GM18498 (cell line): Measurements from ENCODE around the gene GALNT7.
"Not testable (repeated sequence)": the region's sequence is repeated elsewhere in the genome, so short reads cannot be mapped to it uniquely, and the experiment has no call there.

Experiments used
- ATAC-seq: cut with Tn5 transposase; IDR thresholded peaks from one replicate; pipeline ENCODE4 v1.9.1; 2021; ENCODE audit warnings: mild to moderate bottlenecking, moderate library complexity; ENCODE audit not compliant: unreplicated experiment

The GALNT7 gene, protein sequence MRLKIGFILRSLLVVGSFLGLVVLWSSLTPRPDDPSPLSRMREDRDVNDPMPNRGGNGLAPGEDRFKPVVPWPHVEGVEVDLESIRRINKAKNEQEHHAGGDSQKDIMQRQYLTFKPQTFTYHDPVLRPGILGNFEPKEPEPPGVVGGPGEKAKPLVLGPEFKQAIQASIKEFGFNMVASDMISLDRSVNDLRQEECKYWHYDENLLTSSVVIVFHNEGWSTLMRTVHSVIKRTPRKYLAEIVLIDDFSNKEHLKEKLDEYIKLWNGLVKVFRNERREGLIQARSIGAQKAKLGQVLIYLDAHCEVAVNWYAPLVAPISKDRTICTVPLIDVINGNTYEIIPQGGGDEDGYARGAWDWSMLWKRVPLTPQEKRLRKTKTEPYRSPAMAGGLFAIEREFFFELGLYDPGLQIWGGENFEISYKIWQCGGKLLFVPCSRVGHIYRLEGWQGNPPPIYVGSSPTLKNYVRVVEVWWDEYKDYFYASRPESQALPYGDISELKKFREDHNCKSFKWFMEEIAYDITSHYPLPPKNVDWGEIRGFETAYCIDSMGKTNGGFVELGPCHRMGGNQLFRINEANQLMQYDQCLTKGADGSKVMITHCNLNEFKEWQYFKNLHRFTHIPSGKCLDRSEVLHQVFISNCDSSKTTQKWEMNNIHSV

DNA sequence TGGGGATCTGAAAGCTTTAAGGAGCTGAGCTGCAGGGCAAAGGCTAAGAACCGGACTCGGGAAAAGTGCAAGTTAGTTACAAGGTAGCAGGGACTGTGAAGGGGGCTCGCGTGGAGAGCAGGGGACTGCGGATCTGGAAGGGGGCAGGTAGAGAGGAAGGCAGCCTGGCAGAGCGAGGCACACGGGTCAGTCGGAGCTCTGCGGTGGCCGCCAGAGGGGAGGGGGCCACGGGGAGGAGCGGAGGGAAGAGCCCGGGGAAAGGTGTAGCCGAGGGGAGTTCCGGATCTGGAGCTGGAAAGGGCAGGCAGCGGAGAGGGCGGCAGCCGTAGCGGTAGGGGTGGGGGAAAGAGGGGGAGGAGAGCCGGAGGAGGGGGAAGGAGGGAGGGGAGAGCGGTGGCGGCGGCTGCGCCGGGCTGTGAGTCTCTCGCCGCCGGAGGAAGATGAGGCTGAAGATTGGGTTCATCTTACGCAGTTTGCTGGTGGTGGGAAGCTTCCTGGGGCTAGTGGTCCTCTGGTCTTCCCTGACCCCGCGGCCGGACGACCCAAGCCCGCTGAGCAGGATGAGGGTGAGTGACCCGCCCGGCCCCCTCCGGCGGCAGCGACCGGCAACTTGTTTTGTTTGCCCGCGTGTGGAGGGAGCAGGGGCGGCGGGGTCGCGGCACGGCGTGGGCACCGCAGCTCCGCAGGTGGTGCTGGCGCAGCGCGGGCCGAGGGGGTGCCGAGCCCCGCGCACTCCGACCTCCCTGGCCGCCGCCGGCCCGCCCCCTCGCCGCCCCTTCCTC is at the start of gene GALNT7:
TSS of gene GALNT7 (plus strand) at position 416 of the 782 bp plus-strand sequence. CDS start at position 441, 25 bp downstream.
- peak; percentile 40 for ATAC-seq

DNA sequence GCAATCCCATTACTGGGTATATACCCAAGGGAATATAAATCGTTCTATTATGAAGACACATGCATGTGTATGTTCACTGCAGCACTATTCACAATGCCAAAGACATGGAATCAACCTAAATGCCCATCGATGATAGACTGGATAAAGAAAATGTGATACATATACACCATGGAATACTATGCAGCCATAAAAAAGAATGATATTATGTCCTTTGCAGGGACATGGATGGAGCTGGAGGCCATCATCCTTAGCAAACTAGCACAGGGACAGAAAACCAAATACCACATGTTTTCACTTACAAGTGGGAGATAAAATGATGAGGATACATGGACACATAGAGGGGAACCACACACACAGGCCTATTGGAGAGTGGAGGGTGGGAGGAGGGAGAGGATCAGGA is 49.8 kb upstream of the GALNT7 start:
- ATAC-seq = not testable (repeated sequence)

GRCh38 chr4:173119818-173120217 is 48.8 kb upstream of the GALNT7 start:
- ATAC-seq = no peak

DNA sequence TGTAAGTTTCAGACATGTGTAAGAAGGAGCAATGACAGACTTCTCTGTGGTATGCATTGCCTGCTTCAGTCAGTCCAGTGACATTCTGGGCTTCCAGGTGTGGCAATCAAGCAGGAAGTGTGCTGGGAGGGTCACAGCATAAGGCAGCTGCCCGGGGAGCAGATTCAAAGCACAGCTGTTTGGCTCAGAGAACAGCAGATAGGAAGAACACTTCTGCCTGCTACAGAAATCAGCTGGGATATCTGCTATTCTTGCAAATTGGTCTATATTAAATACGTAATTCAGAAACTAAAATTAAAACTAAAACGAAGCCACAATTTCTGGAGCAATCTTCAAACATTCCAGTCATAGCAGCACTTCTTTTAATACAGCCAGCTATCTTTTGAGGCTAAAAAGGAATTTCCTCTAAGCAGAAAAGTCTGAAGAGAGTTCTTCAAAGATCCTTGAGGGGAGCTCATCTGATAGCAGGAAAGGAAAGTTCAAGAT is 47.5 kb upstream of the GALNT7 start:
- peak; percentile 98 for ATAC-seq

DNA sequence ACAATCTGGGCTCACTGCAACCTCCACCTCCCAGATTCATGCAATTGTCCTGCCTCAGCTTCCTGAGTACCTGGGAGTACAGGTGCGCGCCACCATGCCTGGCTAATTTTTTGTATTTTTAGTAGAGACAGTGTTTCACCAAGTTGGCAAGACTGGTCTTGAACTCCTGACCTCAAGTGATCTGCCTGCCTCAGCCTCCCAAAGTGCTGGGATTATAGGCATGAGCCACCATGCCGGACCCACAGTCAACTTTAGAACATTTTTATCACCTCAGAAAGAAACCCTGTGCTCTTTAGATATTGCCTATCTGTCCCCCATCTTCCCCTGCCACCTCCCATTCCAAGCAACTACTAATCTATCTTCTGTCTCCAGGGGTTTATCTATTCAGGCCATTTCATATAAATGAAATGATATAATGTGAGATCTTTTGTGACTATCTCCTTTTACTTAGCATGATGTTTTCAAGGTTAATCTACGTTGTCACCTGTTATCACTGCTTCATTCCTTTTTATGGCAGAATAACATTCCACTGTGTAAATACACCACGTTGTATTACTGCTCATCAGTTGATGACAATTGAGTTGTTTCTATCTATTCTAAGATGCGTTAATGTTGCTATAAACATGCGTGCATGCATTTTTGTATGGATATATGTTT is 44.3 kb upstream of the GALNT7 start:
- ATAC-seq = no peak

- no peak for ATAC-seq
These were observed 43.3 kb upstream of the GALNT7 start for GRCh38 chr4:173125216-173125812.

GRCh38 chr4:173128199-173128890 is 40.3 kb upstream of the GALNT7 start:
- no peak for ATAC-seq

- no peak for ATAC-seq
These were observed 37.9 kb upstream of the GALNT7 start for GRCh38 chr4:173130687-173131086.

DNA sequence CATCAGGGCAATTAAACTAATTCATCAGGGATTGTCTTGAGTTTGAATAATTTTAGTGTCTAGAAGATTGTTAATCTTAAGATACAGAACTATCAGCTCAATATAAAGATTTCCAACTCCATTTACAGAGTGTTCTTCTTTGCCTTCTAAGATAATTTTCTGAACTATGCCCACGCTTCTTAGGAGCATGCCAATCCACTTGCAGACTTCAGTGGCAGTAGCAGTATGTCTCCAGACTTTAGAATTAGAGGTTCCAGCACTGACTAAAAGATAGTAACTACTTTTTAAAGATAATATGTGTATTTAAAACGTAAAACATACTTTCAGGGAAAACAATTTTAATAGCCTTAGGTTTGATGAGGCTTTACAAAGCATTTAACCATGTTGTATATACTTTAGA is 34.2 kb upstream of the GALNT7 start:
- no peak for ATAC-seq

DNA sequence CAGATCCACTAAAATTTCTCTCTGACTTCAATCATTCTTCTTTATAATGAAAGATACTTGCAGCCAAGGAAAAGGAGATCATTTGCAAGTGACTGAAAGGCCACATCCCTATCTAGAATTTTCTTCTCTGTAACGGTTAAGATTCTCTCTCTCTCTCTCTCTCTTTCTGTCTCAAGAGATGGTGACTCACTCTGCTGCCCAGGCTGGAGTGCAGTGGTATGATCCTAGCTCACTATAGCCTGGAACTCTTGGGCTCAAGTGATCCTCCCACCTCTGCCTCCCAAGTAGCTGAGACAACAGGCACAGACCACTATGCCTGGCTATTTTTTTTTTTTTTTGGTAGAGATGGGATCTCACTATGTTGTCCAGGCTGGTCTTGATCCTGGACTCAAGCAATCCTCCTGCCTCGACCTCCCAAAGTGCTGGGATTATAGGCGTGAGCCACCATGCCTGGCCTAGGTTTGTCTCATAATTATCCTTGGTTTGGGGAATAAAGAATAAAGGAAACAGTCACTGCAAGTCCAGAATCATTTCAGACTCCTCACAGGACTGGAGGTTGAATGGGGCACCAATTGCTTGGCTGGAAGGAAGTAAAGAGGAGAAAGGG is 33.3 kb upstream of the GALNT7 start:
- no peak for ATAC-seq

DNA sequence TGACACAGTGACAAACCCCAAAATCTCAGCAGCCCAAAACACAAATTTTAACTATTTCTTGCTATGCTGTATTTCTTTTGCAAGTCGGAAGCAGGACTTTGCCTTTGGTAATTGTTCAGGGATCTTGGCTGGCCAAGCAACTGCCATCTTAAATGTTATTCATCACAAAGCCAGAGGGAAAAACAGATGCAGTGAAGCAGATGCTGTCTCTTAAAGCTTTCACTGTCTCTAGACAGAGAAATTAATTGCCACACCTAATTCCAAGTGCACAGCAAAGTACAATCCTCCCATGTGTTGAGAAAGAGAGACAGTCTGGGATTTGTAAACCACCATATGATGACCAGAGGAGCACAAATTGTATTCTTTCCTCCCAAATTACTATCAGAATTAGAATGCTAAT is 30.0 kb upstream of the GALNT7 start:
- no peak for ATAC-seq

DNA sequence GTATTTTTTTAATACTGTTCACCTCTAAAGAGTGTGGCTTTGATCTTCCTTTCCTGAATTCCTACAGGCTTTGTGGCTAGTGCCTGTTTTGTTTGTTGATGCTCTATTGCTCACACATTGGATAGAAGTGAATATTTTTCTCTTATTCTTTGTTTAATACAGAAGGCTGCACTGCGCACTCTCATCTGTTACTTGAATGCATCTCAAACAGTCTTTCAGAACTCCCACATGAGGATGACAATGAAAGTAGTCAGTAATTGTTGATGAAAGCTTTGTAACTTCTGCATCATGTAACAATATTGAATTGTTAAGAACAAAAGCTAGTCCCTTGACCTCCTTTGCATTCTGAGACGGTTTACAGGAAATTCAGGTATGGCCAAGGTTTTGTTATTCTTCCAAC is 29.1 kb upstream of the GALNT7 start:
- no peak for ATAC-seq

DNA sequence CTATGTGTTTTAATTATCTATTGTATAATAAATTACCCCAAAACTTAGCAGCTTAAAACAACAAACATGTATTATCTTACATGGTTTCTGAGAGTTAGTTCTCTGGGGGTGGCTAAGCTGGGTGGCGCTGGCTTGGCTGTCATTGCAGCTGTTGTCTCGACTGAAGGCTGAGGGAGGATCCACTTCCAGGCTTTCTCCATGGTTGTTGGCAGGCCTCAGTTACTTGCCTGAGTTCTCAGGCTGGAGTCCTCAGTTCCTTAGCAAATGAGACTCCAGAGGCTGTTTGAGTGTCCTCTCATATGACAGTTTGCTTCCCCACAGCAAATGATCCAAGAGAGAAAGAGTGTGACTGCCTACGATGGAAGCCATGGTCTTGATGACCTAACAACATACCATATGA is 23.5 kb upstream of the GALNT7 start:
- no peak for ATAC-seq

- ATAC-seq = no peak
These were observed 22.2 kb upstream of the GALNT7 start for GRCh38 chr4:173146456-173146855.

DNA sequence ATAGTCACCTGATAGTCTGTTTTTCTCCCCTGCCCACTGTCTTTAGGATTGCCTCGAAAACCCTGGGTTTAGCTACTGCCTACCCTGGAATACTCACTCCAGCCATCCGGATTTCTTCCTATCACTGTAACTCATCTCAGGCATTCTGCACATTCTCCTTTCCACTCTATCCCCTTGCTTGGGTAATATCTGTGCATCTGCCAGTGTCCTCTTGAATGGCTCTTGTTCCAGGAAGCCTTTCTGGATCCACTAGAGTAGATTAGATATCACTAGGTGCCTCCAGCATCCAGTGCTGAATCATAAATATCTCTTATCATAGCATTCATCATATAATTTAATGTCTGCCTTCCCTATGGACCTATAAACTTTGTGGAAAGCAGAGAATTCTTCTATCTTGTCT is 17.1 kb upstream of the GALNT7 start:
- ATAC-seq = no peak

DNA sequence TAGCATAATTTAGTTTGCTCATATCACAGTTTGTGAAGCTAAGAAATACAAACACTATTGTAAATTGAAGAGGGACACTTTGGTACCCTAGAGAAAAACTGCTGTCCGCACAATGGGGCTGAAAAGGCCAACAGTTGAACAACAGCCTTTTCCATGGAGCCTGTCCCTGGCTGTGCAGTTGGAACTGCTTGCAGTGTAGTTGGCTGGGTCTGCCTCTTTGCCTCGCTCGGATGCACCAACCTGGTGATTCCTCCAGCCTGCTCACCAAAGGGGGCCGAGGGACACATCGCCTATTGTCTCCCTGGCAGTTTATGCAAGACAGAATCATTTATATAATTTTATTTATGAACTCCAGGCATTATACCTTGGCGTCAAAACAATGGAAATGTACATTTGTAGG is 16.5 kb upstream of the GALNT7 start:
- no peak for ATAC-seq

GRCh38 chr4:173153445-173153844 is 15.2 kb upstream of the GALNT7 start:
- ATAC-seq = no peak

DNA sequence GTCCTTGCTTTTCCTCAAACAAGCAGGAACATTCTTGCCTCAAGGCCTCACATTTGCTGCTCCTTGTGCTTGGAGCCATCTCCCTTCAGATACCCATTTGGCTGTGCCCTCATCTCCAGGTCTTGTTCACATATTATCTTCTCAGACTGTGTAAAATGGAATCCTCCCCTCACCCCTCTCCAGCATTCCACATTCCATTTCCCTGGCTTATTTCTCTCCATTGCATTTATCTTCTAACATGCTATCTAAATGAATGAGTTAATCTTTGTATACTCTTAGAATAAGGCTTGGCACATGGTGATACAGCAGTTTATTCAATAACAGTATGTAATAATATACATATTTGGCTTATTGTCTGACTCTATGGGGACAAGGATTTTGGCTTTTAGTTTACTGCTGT is 8.8 kb upstream of the GALNT7 start:
- ATAC-seq = no peak

GRCh38 chr4:173160871-173161270 is 7.7 kb upstream of the GALNT7 start:
- no peak for ATAC-seq

- no peak for ATAC-seq
These were observed 7.3 kb upstream of the GALNT7 start for GRCh38 chr4:173161311-173161710.
